Activated naive CD4-positive, alpha-beta T cell treated with anti-CD3 and anti-CD28 coated beads, Interleukin-2, amount 10 ng/mL, durations not matched to agents 7 days and 5 days (primary cell): ENCODE measurements around the gene SNX21.
"Not testable (repeated sequence)": the region's sequence is repeated elsewhere in the genome, so short reads cannot be mapped to it uniquely, and the experiment has no call there.

ENCODE experiments used
- CTCF ChIA-PET: fragments of 350-600 bp; sonication (Branson Sonifier 250); formaldehyde crosslinking; loops from one replicate; lab custom pipeline; 2021; ENCODE audit warnings: antibody characterized with exemption; lab: Charles Lee
- DNase-seq: peaks from one replicate; pipeline ENCODE4 v3.0.0-alpha.2; 2020
- H3K27ac Mint-ChIP-seq: one replicate; pipeline ENCODE4 v1.8.0; 2021; ENCODE audit warnings: mild to moderate bottlenecking, moderate library complexity, mixed read lengths
- H3K27me3 Mint-ChIP-seq: one replicate; pipeline ENCODE4 v1.8.0; 2021; ENCODE audit warnings: mild to moderate bottlenecking, mixed read lengths
- H3K36me3 Mint-ChIP-seq: one replicate; pipeline ENCODE4 v1.8.0; 2021; ENCODE audit warnings: mixed read lengths
- H3K4me1 Mint-ChIP-seq: one replicate; pipeline ENCODE4 v1.8.0; 2021; ENCODE audit warnings: mixed read lengths
- H3K4me3 Mint-ChIP-seq: one replicate; pipeline ENCODE4 v1.8.0; 2021; ENCODE audit warnings: mild to moderate bottlenecking, moderate library complexity, mixed read lengths
- H3K9me3 Mint-ChIP-seq: one replicate; pipeline ENCODE4 v1.8.0; 2021; ENCODE audit warnings: mixed read lengths

Gene SNX21

DNA sequence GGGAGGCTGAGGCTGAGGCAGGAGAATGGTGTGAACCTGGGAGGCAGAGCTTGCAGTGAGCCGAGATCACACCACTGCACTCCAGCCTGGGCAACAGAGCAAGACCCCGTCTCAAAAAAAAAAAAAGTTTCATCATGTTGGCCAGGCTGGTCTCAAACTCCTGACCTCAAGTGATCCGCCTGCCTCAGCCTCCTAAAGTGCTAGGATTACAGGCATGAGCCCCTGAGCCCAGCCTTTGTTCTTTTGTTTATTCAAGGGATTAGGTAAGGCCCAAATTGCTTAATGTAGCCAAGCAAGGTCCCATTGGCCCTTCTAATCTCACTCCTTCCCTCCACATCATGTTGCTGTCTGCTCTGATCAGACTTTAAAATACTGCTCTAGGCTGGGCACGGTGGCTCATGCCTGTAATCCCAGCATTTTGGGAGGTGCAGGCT lies 3.9 kb upstream of the SNX21 start:
- H3K9me3 Mint-ChIP-seq, H3K36me3 Mint-ChIP-seq, DNase-seq, H3K27ac Mint-ChIP-seq, H3K4me3 Mint-ChIP-seq, CTCF ChIA-PET: not testable (repeated sequence)
- H3K4me1 Mint-ChIP-seq: peaks cover 15% of the 10 kb centered on the region
- peaks cover 51% of the 10 kb centered on the region for H3K27me3 Mint-ChIP-seq

DNA sequence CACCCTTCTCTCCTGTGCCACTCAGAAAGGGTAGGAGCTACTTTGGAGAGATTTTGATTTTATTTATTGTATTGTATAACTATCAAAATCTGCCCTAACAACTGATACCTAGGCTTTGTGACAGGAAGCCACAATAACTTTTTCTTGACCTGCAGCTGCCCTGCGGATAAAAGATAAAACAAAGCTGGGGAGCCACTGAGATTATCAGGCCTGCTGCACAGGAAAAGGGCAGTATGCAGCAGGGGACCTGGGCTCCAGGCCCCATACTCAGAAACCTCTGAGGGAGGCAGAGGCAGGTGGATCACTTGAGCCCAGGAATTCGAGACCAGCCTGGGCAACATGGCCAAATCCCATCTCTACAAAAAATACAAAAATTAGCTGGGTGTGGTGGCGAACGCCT lies 980 bp upstream of the SNX21 start:
- Mint-ChIP-seq H3K27me3 (peaks cover 33% of the 10 kb centered on the region), H3K27ac (no peak overlapping the region), H3K36me3 (no peaks in the 10 kb centered on the region), H3K9me3 (no peaks in the 10 kb centered on the region), H3K4me3 (peak overlapping the region; percentile 77), H3K4me1 (peaks cover 17% of the 10 kb centered on the region)
- CTCF ChIA-PET: interaction anchor here (0.7 to 1.8 kb wide), 3 partner anchors 8 to 134 kb away, joined by 3 to 9 read pairs (median 3); partner anchors contain the start of gene SPATA25
- no peak for DNase-seq

DNA sequence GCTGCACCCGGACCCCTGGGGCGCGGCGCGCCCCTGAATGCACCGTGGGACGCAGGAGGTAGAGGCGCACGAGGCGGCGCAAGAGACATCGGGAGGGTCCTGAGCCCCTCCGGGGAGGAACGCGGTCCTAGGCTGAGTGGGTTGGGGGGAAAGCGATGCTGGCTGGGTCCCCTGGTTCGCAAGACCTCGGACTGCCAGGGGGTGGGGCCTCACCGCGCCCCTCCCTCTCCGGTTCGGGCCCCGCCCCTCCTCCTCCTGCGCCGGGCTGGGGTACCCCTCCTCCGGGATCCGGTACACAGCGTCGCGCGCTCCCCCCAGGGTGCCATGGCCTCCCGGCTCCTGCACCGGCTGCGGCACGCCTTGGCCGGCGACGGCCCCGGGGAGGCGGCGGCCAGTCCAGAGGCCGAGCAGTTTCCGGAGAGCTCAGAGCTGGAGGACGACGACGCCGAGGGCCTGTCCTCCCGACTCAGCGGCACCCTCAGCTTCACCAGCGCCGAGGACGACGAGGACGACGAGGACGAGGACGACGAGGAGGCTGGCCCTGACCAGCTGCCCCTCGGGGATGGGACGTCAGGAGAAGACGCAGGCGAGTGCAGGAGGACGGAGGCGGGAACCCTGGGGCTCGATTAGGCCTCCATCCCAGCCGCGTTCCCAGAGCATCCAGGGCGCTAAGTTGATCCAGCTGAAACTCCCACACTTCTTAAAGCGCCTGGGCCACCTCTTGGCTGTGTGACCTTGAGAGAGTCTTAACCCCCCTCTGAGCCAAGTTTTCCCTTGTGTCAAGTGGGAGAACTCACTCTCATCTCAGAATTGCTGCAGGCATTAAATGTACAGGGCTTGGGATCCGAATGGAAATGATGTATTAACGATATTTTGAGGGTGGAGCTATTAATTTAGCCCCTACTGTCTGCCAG lies 541 bp downstream of the SNX21 start:
- peak overlapping the region; percentile 77 for H3K4me3 Mint-ChIP-seq
- H3K36me3 Mint-ChIP-seq: no peaks in the 10 kb centered on the region
- H3K9me3 Mint-ChIP-seq: no peaks in the 10 kb centered on the region
- peak; percentile 62 for DNase-seq
- peaks cover 22% of the 10 kb centered on the region for H3K27me3 Mint-ChIP-seq
- peaks cover 17% of the 10 kb centered on the region for H3K4me1 Mint-ChIP-seq
- CTCF ChIA-PET: interaction anchor here (1.4 to 1.8 kb wide), 2 partner anchors 10 to 53 kb away, joined by 3 to 9 read pairs; partner anchors contain the start of gene SPATA25
- H3K27ac Mint-ChIP-seq: no peak overlapping the region

DNA sequence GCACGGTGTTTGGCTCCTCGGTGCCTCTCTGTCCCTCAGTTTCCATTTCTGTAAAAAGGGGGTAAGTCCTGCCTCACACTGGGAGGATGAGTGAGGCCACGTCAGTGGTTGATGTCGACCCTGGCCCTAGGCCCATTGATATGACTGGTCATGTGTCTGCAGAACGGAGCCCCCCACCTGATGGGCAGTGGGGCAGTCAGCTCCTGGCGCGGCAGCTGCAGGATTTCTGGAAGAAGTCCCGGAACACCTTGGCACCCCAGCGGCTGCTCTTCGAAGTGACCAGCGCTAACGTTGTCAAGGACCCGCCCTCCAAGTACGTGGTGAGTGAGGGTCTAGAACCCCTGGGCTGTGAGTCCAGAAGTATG lies 1.2 kb downstream of the SNX21 start:
- H3K9me3 Mint-ChIP-seq: no peaks in the 10 kb centered on the region

DNA sequence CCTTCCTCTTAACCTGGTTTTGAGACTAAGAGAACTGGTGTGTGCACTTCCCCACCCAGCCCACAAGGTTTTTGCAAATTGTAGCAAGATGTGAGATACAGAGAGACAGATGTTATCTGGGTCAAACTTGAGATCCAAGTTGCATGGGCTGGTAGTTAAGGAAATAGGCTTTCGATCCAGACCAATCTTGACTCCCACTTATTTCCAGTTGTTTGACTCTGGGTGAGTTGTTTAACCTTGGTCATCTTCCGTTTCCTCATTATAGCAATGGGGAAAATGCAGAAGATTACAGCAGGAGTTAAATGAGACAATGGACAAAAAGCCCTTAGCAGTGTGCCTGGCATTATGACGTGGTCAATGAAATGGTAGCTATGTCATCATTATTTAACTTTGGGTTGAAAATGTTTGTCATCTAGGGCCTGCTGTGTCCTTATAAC lies 1.7 kb downstream of the SNX21 start:
- H3K27ac Mint-ChIP-seq: no peak overlapping the region
- H3K4me1 Mint-ChIP-seq: peaks cover 17% of the 10 kb centered on the region
- CTCF ChIA-PET: no interaction called here
- no peak for DNase-seq
- H3K27me3 Mint-ChIP-seq: peaks cover 19% of the 10 kb centered on the region
- H3K36me3 Mint-ChIP-seq: no peaks in the 10 kb centered on the region
- no peaks in the 10 kb centered on the region for H3K9me3 Mint-ChIP-seq
- peak overlapping the region; percentile 52 for H3K4me3 Mint-ChIP-seq

More for the DNA sequence above, 1.2 kb downstream of the SNX21 start:
- Mint-ChIP-seq H3K27me3 (peaks cover 22% of the 10 kb centered on the region), H3K27ac (no peak overlapping the region), H3K4me3 (peak overlapping the region; percentile 52), H3K36me3 (no peaks in the 10 kb centered on the region), H3K4me1 (peaks cover 17% of the 10 kb centered on the region)
- CTCF ChIA-PET: no interaction called here
- DNase-seq: no peak

DNA sequence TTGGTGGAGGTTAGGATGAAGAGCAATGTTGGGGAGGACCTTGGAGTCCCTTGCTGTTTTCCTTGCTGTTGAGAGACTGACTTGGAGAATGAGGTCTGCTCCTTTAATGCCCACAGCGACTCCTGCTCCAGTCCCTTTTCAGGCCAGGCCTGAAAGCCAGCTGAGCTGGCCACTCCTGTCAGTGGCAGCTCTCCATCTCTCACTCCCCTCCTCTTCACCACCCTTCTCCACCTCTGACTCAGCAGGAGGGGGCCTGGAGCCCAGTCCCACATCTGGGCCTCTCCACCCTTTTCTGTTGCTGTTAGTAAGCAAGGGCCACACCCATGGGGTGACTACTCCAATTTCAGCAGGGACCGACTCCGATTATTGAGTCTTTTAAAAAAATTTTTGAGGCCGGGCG lies 2.2 kb downstream of the SNX21 start:
- H3K27ac Mint-ChIP-seq: no peak overlapping the region
- no peaks in the 10 kb centered on the region for H3K36me3 Mint-ChIP-seq
- H3K9me3 Mint-ChIP-seq: no peaks in the 10 kb centered on the region
- CTCF ChIA-PET: no interaction called here
- H3K4me3 Mint-ChIP-seq: no peak overlapping the region
- DNase-seq: no peak
- H3K4me1 Mint-ChIP-seq: peaks cover 17% of the 10 kb centered on the region
- peaks cover 17% of the 10 kb centered on the region for H3K27me3 Mint-ChIP-seq

DNA sequence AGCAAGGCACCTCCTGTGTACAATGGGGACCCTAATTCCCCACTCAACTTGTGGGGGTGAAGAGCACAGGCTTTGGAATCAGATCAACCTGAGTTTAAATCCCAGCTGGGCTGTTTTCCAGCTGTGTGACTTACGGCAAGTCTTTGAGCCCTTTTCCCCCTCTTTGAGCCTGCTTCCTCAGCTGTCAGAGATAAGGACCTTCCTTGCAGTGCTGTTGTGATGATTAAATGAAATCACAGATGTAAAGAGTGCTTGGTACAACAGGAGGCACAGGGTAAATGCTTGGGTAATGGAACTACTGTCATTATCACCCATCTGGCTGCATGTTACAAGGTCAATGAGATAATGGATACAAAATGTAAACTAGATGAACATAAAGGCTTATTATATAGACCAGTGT lies 3.2 kb downstream of the SNX21 start:
- H3K36me3 Mint-ChIP-seq: no peaks in the 10 kb centered on the region
- no peak overlapping the region for H3K4me3 Mint-ChIP-seq
- peaks cover 17% of the 10 kb centered on the region for H3K4me1 Mint-ChIP-seq
- DNase-seq: no peak
- H3K9me3 Mint-ChIP-seq: no peaks in the 10 kb centered on the region
- H3K27me3 Mint-ChIP-seq: peaks cover 13% of the 10 kb centered on the region
- no peak overlapping the region for H3K27ac Mint-ChIP-seq
- CTCF ChIA-PET: no interaction called here

DNA sequence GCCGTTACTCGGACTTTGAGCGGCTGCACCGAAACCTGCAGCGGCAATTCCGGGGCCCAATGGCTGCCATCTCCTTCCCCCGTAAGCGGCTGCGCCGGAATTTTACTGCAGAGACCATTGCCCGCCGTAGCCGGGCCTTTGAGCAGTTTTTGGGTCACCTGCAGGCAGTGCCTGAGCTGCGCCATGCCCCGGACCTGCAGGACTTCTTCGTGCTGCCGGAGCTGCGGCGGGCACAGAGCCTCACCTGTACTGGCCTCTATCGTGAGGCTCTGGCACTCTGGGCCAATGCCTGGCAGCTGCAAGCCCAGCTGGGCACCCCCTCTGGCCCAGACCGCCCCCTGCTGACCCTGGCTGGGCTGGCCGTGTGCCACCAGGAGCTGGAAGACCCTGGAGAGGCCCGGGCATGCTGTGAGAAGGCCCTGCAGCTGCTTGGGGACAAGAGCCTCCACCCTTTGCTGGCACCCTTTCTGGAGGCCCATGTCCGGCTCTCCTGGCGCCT lies 7.2 kb downstream of the SNX21 start:
- Mint-ChIP-seq H3K9me3 (no peaks in the 10 kb centered on the region), H3K27ac (no peak overlapping the region), H3K36me3 (peaks cover 22% of the 10 kb centered on the region), H3K4me1 (no peaks in the 10 kb centered on the region), H3K27me3 (no peaks in the 10 kb centered on the region), H3K4me3 (no peak overlapping the region)
- no peak for DNase-seq
- CTCF ChIA-PET: interaction anchor here (1.1 kb wide), 1 partner anchor 146 kb away, joined by 3 read pairs; no protein-coding TSS in a partner anchor

DNA sequence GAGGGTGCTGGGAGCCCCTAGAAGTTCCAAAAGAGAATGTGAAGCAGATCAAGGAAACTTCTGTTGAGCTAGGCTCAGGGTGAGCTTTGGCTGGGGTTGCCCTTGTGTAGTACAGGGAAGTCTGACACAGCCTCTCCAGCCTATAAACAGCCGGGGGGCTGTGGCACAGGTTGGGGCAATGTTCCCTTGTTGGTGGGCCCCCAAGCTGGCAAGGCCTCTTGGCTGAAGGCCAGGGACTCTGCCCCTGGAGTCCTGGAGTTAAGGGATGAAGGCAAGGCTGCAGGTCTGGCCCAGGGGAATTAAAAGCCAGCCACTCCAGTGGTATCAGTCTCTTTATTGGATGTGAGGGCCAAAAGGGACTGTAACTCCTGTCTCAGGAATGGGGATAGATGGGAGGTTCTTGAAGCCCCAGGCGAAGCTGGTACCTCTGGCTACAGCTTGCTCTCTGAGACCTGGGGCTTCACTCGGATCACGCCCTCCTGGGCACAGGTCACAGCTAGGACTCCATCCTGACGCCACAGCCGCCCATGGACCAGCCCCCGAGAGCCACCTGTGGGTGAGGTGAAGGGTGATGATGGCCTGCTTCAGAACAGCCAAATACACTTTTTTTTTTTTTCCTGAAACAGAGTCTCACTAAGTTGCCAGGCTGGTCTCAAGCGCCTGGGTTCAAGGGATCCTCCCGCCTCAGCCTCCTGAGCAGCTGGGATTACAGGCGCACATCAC lies 8.0 kb downstream of the SNX21 start:
- Mint-ChIP-seq H3K9me3 (no peaks in the 10 kb centered on the region), H3K27ac (peak overlapping the region; percentile 37), H3K4me1 (no peaks in the 10 kb centered on the region), H3K4me3 (no peak overlapping the region), H3K36me3 (peaks cover 27% of the 10 kb centered on the region), H3K27me3 (no peaks in the 10 kb centered on the region)
- CTCF ChIA-PET: interaction anchor here (0.9 to 1.1 kb wide), 3 partner anchors 23 to 145 kb away, joined by 3 read pairs; partner anchors contain the start of genes CTSA and NEURL2
- DNase-seq: no peak

DNA sequence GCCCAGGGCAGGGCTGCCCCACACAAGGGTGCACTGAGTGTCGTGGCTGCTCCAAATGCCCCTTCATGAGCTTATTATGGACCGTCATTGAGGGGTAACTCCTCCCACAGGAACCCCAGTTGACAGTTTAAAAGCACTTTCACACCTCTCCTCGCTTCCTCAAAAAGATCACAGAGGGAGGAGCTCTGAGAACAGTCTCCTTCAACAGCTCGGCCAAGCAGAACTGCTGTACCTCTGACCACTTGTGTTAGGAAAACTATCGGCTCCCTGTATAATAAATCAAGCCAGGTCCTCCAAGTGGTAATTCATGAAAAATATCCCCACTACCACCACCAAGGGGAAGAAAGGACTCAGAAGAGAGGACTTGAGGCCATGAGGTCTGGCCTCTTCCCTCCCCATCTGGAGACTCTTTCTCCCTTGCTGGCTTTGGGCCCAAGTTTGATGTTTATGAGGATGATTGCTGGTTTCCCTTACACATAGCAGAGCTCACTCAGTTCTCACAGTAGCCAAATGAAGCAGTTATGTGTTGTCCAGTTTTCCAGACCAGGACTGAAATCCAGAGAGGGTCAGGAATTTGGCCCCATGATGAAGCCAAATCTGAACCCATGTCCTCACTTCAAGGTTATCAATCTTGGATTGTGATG lies 8.7 kb downstream of the SNX21 start:
- no peaks in the 10 kb centered on the region for H3K27me3 Mint-ChIP-seq
- H3K9me3 Mint-ChIP-seq: no peaks in the 10 kb centered on the region
- peak overlapping the region; percentile 20 for H3K27ac Mint-ChIP-seq
- no peaks in the 10 kb centered on the region for H3K4me1 Mint-ChIP-seq
- peaks cover 27% of the 10 kb centered on the region for H3K36me3 Mint-ChIP-seq
- no peak overlapping the region for H3K4me3 Mint-ChIP-seq
- CTCF ChIA-PET: interaction anchor here (0.9 to 1.1 kb wide), 2 partner anchors 24 to 49 kb away, joined by 3 read pairs; partner anchors contain the start of genes CTSA and NEURL2
- DNase-seq: no peak

DNA sequence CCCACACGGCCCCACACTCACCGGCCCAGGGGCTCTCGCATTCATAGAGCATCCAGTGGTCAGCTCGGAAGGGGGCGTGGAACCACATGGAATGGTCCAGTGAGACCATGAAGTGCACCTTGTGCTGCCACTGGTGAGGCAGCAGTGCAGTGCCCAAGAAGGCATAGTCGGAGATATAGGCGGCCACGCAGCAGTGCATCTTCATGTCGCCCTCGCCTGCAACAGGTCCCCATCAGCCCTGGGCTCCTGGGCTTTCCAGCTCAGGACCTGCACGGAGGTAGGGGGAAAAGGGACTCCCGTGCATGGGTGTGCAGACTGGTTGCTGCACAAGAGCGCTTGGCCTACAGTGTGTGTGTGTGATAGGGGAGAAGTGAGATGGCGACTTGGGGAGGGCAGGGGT lies 9.9 kb downstream of the SNX21 start:
- peaks cover 27% of the 10 kb centered on the region for H3K36me3 Mint-ChIP-seq
- CTCF ChIA-PET: no interaction called here
- no peaks in the 10 kb centered on the region for H3K4me1 Mint-ChIP-seq
- DNase-seq: no peak
- H3K4me3 Mint-ChIP-seq: no peak overlapping the region
- H3K27me3 Mint-ChIP-seq: no peaks in the 10 kb centered on the region
- H3K27ac Mint-ChIP-seq: no peak overlapping the region
- no peaks in the 10 kb centered on the region for H3K9me3 Mint-ChIP-seq

DNA sequence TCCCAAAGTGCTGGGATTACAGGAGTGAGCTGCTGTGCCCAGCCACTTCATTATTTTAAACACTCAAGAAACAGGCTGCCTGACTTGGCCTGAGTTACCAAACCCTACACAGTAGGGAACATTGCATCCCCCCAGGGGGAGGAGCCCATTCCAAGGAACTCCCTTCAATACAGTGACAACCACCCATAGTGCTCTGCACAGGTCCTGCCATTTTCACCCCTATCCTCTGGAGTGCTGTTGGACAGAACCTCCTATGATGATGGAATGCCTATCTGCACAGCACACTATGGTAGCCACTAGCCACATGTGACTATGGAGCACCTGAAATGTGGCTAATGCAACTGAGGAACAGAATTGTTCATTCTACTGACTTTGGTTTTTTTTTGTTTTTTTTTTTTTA lies 11.9 kb downstream of the SNX21 start:
- Mint-ChIP-seq H3K9me3 (no peaks in the 10 kb centered on the region), H3K27ac (no peak overlapping the region), H3K27me3 (no peaks in the 10 kb centered on the region), H3K4me3 (no peak overlapping the region), H3K4me1 (no peaks in the 10 kb centered on the region), H3K36me3 (peaks cover 33% of the 10 kb centered on the region)
- CTCF ChIA-PET: no interaction called here
- no peak for DNase-seq

DNA sequence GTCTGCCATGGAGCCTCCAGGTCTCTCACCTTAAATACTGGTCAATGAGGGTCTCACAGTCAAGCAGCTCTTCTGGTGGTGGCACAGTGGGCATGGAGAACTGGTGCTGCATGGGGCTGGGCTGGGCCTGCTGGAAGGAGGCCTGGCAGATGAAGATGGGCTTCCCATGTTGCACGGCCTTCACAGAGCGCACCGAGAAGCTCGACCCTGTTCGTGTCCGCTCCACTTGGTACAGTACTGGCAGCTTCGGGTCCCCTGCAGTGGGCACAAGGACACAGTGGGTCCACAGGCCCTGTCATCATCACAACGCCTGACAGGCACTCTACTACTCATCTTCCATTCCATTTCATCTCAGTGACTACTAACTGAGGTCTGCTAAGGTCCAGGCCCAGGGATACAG lies 14.8 kb downstream of the SNX21 start:
- H3K4me3 Mint-ChIP-seq: no peak overlapping the region
- H3K36me3 Mint-ChIP-seq: peaks cover 32% of the 10 kb centered on the region
- peaks cover under 1% of the 10 kb centered on the region for H3K4me1 Mint-ChIP-seq
- no peaks in the 10 kb centered on the region for H3K27me3 Mint-ChIP-seq
- CTCF ChIA-PET: interaction anchor here (1.8 kb wide), 1 partner anchor 122 kb away, joined by 4 read pairs; no protein-coding TSS in a partner anchor
- no peak overlapping the region for H3K27ac Mint-ChIP-seq
- no peaks in the 10 kb centered on the region for H3K9me3 Mint-ChIP-seq
- DNase-seq: no peak
